ENCODE data around the gene CDK3.

CDK3 gene

DNA sequence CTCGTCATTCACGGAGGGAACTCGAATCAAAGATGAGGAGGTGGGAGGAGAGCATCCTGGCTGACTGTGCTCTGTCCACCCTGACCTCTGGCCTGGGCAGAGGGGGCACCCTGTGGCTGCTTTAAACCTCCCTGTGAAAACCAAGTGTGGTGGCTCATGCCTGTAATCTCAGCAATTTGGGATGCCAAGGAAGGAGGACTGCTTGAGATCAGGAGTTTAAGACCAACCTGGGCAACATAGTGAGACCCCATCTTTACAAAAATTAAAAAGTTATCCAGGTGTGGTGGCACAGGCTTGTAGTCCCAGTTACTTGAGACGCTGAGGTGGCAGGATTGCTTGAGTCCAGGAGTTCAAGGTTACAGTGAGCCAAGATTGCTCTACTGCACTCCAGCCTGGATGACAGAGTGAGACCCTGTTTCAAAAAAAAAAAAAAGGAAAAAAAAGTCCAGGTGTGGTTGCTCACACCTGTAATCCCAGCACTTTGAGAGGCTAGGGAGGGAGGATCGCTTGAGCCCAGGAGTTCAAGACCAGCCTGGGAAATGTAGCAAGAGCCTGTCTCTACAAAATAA is 5.8 kb upstream of the CDK3 start:
- no peak for DNase-seq

DNA sequence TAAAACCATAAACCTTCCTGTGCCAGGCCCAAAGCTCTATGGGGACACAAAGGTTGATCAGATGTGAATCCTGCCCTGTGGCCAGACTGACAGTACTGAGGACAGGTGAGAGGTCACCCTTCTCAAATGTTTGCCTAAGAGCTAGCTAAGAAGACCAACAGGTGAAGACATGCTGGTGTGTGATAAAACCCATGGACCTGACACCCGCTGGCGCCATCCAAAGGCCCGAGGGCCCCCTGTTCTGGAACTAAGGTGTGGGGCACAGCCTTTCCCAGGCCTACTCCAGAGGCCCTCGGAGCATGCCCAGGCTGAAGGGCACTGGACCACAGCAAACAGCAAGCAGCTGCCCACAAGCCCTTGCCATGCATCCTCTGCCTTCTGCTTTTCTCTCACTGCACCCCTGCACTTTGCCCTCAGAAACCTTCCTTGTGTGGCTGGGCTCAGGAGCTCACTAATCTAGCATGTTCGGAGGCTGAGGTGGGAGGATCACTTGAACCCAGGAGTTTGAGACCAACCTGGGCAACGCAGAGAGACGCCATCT is 5.2 kb upstream of the CDK3 start:
- no peak for DNase-seq

DNA sequence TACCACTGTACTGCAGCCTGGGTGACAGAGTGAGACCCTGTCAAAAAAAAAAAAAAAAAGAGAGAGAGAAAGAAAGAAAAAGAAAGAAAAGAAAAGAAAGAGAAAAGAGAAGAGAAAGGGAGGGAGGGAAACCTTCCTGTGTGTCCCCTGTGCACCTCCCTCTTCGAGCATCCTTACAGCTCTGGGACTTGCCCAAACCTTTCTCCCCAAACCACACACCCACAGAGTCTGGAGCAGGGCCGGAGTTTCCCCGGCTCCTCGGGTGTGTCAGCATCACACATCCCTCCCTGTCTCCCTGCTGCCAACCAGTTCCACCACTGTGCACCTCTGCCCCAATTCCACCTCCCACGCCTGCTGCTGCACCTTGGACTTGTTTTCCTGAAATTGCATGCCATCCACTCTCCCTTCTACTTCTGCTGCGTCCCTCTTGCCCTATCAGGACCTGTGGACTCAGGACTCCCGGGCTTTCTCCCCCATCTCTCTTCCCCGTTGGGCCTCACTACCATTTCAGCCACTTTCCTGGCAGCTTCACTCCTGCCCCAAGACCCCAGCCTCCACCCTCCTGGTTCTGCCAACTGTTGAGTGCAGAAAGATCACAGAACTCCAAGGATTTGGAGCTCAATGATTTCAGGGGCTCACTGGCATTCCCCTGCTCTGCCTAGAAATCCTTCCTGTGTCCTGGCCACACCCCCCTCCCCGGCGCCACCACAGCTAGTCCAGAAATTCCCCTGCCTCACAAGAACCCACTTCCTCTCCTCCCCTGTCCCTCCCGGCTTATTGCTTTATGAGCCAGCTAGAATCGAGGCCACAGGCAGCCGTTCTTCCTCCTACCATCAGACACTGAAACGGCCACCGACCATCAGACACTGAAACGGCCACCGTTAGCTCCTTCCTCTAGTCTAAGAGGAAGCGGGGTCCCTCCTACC is 3.7 kb upstream of the CDK3 start:
- no peak for DNase-seq

DNA sequence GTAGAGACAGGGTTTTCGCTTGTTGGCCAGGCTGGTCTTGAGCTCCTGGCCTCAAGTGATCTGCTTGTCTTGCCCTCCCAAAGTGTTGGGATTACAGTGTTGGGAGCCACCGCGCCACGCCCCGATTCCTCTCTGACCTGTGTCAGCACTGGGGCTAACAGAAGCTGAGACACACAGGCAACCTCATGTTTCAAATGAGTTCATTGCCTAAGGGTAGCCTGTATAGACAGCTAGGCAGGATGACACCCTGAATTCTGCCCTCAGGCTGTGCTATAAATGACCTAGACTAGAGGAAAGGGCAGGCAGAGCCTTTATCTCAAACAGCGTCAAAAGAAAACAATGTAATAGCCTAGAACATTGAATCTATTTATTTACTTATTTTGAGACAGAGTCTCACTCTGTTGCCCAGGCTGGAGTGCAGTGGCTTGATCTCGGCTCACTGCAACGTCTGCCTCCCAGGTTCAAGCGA is 2.3 kb upstream of the CDK3 start:
- no peak for DNase-seq

DNA sequence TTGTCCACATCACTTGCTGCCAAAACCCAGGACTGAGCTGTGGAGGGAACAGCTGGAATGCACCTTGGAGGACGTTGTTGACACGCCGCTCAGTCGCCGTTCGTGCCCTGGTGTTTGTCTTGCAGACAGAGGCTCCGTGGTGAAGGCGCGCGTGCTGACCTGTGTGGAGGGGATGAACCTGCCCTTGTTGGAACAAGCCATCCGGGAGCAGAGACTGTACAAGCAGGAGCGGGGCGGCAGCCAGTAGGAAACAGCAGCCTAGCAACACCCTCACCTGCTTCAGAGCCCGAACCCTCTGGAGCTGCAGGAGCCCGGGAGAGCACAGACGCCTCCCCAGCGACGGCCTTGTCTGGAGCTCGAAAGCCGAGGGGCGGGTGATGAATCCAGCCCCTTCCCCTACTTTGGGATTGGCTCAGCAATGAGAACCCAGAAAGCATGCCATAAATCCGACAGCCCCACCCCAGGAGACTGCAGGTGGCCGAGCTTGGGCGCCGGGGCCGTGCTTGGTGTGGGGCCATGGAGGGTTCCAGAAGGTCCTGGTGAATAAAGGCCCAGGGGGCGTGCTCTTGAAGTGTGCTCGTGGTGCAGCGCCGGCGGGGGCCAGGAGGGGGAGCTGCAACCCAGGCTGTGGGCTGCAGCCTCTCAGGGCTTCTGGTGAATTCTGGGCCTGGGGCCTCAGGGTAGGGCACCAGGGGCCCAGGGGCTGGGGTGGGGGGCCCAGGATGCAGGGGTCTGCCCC is 470 bp upstream of the CDK3 start:
- DNase-seq: no peak

DNA sequence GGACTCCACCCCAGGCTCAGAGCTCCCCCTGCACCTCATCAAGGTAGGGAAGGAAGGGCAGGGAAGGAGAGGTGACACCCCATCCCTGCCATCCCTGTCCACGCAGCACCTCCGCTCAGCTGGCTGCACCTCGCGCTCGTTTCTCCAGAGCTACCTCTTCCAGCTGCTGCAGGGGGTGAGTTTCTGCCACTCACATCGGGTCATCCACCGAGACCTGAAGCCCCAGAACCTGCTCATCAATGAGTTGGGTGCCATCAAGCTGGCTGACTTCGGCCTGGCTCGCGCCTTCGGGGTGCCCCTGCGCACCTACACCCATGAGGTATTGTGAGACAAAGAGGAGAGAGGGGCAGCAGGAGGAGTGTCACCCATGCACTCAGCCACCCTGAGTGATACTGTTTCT is 1.4 kb downstream of the CDK3 start:
- DNase-seq: no peak

DNA sequence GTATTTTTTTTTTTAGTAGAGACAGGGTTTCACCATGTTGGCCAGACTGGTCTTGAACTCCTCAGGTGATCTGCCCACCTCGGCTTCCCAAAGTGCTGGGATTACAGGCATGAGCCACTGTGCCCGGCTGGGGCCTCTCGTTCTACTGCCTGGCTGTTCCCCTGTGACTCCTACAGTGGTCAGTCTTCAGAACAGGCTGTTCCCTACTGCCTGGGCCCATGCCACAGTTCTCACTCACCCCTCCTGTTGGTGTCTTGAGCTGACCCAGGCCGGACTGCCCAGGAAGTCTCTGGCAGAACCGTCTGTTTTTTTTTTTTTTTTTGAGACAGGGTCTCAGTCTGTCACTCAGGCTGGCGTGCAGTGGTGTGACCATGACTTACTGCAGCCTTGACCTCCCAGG is 3.3 kb downstream of the CDK3 start:
- no peak for DNase-seq

DNA sequence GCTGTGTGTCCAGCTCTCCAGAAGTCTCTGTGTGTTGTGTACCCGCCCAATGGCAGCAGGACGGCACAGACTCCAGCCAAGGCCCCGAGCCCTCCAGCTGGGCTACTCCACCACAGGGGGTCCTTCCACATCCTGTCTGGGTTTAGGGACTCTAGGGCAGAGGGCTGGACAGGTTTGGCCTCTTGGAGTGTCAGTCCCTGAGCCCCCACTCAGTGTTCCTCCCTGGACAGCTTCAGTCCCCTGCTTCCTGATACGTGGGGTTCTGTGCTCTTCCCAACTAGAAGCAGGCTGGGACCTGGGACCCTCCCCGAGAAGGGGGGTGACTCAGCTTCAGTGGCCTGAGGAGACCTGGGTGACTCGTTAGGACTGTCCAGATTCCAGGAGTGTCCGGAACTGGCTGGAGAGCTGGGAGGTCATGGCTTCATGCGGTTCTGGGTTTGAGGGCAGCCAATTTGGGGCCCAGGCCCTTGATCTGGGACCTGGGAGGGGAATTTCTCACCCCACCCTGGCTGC is 4.2 kb downstream of the CDK3 start:
- DNase-seq: no peak

DNA sequence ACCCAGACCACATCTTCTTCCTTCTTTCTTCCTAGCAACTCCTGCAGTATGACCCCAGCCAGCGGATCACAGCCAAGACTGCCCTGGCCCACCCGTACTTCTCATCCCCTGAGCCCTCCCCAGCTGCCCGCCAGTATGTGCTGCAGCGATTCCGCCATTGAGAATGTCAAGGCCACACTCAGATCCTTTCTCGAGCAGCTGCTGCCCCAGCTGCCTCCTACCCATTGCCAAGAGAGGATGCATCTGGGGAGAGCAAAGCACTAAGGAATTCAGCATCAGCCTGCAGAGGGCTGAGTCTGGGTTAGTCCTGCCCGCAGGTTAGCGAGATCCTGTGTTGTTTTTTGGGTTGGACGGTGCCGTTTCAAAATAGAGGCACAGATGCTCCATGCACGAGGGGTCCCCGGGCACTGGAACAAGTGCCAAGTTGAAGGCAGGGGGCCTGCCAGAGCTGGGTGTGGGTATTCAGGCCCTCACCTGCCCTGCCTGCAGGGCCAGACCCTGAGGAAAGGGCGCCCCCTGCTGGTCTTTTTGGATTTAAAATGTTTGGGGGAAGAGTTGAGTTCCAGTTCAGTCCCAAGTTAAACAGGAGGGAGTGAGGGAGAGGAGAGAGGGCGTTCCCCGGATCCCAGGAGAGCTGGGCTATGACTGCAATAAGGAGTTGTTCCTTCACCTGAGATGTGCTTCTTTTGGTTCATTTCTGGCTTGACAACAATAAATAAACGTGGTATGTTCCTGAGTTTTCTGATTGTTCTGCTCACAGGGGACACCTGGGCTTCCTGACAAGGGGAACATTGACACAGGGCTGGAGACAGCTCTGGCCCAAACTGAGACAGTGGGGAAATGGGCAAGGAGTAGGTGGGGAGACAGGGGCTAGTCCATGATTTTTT is 4.9 kb downstream of the CDK3 start:
- no peak for DNase-seq

DNA sequence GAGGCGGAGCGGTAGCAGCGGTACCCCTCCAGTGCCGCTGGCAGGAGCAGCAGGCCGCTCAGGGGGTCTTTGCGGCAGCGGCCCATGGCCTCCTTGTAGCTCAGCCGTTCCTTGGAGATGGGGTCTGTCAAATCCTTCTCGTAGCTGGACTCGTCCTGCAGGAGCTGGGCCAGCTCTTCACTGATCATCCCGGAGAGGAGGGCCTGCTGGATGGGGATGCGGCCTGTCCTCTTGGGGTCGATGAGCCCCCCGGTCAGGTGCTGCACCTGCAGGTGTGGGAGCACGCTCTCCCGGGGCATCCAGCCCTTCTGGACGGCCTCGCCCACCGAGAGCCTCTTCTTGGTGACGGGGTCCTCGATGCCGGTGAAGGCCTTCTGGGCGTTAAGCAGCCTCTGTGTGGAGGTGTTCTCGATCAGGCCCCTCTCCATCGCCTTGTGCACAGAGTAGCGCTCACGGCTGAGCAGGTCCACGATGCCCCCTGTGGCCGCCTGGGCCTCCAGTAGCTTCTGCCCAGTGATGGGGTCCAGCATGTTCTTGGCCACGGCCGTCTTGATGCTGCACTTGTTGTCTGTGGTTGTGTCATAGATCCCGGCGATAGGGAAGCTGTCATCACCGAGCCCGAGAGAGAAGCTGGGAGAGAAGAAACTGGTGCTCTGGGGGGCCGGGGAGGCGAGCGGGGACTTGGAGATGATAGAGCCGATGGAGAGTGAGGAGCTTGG is 6.6 kb downstream of the CDK3 start:
- DNase-seq: no peak

DNA sequence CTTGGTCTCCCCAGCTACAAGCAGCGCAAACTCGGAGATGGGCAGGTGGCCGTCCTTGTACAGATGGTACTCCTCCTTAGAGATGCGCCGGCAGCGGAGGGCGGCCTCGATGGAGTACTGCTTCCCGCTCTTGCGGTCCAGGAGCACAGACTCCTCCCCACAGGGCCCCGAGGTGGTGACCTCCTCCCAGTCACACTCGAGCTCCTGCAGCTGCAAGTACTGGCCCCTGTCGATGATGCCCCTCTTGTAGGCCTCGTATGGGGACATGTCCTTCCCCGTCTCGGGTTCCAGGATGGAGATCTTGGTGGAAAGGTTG is 7.2 kb downstream of the CDK3 start:
- no peak for DNase-seq

DNA sequence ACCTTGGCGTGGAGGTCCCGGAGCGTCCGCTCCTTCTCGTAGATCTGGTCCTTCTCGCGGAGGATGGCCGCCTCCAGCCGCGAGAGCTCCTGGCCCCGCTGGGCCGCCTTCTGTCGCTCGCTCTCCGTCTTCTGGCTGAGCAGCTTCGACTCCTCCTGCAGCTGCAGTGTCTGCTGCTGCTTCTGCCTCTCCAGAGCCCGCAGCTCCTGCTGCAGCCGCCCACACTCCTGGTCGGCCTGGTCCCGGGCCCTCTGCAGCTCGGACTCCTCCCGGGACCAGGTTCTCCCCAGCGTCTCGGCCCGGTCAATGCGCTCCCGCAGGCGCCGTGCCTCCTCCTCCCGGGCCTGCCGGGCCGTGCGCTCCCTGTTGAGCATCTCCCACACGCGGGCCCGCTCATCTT is 7.6 kb downstream of the CDK3 start:
- no peak for DNase-seq

DNA sequence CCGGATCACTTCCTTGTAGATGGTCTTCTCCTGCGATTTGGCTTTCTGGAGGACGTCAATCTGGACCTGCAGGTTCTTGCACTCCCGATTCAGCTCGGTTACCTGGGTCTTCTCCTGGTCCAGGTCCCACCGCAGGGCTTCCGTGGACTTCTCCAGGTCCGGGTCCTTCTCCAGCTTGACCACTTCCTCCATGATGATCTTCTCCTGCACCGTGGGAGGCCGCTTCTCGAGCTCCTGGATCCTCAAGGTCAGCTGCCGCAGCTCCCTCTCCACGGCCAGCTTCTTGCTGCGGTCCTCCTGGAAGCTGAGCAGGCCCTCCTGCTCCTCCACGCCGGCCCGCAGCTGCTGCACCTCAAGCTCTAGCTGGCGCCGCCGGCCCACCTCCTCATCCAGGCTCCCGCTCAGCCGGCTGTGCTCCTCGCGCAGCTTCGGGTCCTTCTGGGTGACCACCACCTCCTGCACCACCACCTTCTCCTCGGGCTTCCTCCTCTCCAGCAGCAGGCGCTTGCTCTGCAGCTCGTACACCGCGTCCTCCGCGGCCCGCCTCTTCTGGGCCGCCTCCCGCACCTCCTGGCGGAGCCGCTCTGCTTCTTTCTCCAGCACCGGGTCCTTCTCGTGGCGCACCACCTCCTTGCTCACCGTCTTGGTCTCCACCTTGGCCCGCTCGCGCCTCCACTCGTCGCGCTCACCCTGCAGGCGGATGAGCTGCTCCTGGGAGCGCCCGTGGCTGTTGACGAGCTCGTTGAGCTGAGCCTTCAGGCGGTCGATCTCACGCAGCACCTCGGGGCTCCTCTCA is 8.2 kb downstream of the CDK3 start:
- DNase-seq: no peak

DNA sequence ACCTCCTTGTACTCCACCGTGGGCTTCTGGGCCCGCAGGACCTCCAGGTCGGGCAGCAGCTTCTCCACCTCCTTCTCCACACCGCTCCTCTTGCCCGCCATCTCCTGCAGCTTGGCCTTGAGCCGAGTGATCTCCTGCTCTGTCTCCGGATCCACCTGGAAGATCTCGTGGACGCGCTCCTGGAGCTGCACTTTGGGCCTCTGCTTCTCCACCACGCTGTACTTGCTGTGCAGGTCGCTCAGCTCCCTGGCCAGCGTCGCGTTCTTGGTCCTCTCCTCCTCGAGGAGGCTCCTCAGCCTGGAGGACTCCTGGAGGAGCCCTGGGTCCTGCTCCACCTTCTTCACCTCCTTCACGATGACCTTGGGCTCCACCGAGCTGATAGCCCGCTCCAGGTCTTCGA is 8.8 kb downstream of the CDK3 start:
- no peak for DNase-seq

DNA sequence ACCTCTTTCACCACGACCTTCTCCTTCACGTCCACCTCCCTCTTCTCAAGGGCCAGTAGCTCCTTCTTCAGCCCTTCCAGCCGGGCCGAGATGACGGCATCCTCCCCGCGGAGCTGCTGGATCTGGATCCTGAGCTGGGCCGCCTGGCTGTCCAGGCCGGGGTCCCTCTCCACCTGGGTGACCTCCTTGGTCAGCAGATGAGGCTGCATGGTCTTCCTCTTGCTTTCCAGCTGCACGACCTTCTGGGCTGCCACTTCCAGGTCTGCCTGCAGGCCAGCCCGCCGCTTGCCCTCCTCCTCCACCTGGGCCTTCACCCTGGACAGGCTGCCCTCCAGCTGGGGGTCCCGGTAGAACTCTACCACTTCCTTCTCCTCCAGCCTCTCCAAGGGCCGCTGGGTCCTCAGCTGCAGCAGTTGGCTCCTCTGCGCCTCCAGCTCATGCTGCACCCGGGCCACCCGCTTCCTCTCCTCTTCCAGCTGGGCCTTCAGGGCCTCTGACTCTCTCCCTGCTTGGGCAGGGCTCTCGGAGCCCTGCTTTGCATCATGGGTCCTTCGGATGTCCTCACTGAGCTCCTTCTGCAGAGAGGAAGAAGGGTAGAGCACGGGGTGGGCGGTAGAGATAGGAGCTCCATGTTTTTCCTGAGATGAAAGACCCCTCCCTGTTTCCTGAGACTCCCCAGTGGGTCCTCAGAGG is 9.5 kb downstream of the CDK3 start:
- DNase-seq: no peak

DNA sequence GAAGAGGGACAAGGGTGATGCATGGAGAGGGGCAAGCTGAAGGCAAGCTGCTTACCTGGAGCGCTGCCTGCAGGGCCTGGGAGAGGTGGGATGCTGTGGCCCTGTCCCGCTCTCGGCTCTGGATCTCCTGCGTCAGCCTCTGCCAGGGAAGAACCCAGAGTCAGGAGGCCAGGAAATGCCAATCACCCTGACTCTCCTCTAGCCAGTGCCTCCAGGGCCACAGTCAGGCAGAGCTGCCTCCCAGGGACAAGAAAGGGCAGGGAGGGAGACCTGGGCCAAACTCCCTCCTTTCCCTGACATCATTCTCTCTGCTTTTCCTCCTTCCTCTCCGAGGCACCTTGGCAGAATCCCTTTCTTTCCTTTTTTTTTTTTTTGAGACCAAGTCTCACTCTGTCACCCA is 11.3 kb downstream of the CDK3 start:
- no peak for DNase-seq

DNA sequence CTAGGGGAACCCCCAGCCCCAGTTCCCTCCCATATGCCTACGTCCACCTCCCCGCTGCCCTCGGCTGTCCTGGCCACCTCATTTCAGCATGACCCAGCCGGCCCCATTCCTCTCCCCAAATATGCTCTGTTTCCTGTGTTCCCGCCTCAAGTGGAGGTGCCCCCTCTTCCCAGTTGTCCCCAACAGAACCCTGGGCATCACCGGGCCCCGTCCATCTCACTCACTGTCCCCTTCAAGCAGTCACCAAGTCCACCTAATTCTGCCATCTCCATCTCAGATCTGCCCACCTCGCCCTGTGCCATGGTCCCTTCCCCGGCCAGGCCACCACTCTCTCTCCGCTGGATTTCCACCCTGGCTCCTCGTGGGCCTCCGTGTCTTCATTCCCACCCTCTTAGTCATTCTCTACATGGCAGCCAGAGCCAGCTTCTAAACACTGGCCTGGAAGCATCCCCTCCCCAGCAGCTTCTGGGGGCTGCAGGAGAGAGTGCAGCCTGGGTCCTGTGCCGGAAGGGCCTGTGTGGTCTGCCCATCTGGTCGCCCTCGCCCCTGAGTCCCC is 12.8 kb downstream of the CDK3 start:
- DNase-seq: no peak

DNA sequence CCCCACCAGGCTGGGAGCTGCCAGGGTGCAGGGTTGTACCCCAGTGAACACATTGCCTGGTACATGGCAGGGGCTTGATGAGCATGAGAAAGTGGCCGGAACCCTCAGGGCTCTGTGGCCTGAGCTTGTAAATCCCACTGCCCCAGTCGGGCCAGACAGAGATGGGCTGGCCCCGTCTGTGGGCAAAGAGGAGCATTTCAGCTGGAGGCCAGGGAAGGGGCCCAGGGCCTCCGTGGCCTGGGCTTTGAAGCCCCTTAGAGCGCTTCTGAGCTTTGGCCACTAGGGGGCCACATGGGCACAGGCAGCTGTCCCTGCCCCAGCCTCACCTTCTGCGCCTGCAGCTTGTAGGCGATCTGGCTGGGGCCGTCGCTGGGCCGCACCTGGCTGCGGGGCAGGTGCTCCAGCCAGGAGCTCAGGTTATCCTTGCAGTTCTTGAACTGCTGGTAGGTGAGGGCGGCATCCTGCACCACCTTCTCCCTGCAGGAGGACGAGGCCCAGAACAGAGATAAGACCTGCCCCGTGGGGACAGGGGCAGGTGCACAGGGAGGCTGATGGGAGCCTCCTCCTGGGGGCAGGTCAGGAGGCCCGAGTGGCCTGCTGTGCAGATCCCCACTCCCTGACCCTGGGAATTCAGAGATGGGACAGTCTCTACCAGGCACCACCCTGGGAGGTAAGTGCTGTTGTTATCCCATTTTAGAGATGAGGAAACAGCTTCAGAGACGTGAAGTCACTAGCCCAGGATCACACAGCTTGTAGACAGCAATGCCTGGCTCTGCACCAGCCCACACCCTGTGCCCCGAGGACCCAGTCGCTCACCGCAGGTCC is 13.7 kb downstream of the CDK3 start:
- no peak for DNase-seq

DNA sequence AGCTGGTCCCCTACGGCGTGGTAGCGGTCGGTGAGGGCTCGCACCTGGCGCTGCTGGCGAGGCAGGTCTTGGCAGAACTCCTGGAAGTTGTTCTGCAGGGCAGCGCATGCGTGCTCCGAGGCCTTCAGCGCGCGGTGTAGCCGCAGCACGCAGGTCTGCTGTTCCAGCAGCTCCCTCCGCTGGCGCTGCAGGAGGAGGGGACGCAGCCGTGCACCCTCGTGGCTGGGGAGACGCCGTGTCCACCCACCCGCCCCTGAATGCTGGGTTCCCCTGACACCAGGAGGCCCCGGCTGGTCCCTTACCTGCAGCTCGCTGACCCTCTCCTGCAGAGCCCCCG is 14.2 kb downstream of the CDK3 start:
- DNase-seq: no peak
